ENCODE measurements around the gene CLEC18C.
"Not testable (repeated sequence)": the region's sequence is repeated elsewhere in the genome, so short reads cannot be mapped to it uniquely, and the experiment has no call there.

- not testable (repeated sequence) for TF ChIP-seq POLR2A, CTCF (IDR thresholded peaks at IDR 0.05)
Observed at GRCh38 chr16:70198230-70198629, 24.6 kb downstream of the CLEC18C start.
